NT2/D1 (cell line): ENCODE results near the gene CIAO1.
A peak's percentile ranks its signal among the peaks of the same experiment; 100 is the strongest.

ENCODE experiments used
- DNase-seq: peaks from one replicate; pipeline ENCODE4 v3.0.0-alpha.2; 2011; ENCODE audit warnings: low read depth, low spot score
- H3K27me3 ChIP-seq: 2 replicates; pipeline ENCODE4 v1.6.0; 2011; ENCODE audit warnings: mild to moderate bottlenecking; ENCODE audit not compliant: insufficient read length, insufficient read depth
- H3K36me3 ChIP-seq: 2 replicates; pipeline ENCODE4 v1.6.1; 2011; ENCODE audit warnings: mild to moderate bottlenecking, low read length, mixed read lengths; ENCODE audit not compliant: insufficient read depth, insufficient read length
- H3K4me1 ChIP-seq: 2 replicates; pipeline ENCODE4 v1.5.1; 2011; ENCODE audit not compliant: insufficient read depth, insufficient read length
- H3K4me3 ChIP-seq: 2 replicates; pipeline ENCODE4 v1.5.1; 2011; ENCODE audit warnings: low read depth; ENCODE audit not compliant: insufficient read length
- H3K9ac ChIP-seq: 2 replicates; pipeline ENCODE4 v1.6.0; 2011; ENCODE audit warnings: low read depth; ENCODE audit not compliant: insufficient read length
- H3K9me3 ChIP-seq: 2 replicates; pipeline ENCODE4 v1.5.1; 2011; ENCODE audit warnings: mild to moderate bottlenecking, low read length; ENCODE audit not compliant: insufficient read depth
- SUZ12 ChIP-seq: IDR thresholded peaks from 2 replicates; pipeline ENCODE4 v1.6.1; 2011; ENCODE audit not compliant: insufficient read length, insufficient read depth; ENCODE audit errors: extremely low read depth
- YY1 ChIP-seq: IDR thresholded peaks from 2 replicates; pipeline ENCODE4 v1.6.1; 2011; ENCODE audit not compliant: insufficient read length, insufficient read depth
- ZNF274 ChIP-seq: IDR thresholded peaks from 2 replicates; pipeline ENCODE4 v1.6.1; 2011; ENCODE audit warnings: mild to moderate bottlenecking, low read depth, low read length

Gene CIAO1

DNA sequence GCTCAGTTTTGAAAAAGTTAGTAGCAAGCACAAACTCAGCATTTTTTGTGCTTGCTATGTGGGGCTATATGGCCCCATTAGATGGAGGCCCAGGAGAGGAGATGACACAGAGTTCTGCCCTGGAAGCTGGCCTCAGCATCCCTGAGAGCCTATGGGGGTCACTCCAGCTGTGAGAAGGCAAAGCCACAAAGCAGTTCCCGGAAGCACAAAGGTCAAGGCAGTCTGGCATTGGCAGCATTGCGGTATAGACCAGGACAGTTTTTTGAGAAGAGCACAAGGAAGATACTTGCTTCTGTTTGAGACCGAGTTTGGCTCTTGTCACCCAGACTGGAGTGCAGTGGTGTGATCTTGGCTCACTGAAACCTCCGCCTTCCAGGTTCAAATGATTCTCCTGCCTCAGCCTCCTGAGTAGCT is 51.6 kb downstream of the CIAO1 start:
- no peak for DNase-seq
- H3K9ac ChIP-seq = no peak overlapping the region
- TF ChIP-seq SUZ12 = no peak
- no peak for TF ChIP-seq YY1

DNA sequence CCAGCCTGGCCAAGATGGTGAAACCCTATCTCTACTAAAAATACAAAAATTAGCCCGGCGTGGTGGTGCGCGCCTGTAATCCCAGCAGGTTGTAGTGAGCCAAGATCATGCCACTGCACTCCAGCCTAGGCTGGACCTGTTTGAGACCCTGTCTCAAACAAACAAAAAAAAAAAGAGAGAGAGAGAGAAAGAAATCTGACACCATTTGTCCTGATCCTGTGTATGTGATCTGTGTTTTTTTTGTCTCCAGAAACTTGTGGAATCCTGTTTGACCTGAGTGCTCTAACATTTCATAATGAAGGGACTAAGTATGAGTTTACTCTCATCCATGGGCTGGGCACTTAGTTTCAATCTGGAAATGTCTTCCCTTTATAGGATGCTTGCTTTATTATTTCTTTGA is 52.7 kb downstream of the CIAO1 start:
- DNase-seq = no peak
- no peak overlapping the region for H3K9ac ChIP-seq
- peaks cover 7% of the 10 kb centered on the region for H3K4me1 ChIP-seq
- H3K27me3 ChIP-seq = peaks cover 47% of the 10 kb centered on the region
- no peaks in the 10 kb centered on the region for H3K36me3 ChIP-seq
- no peak overlapping the region for H3K4me3 ChIP-seq
- H3K9me3 ChIP-seq = no peaks in the 10 kb centered on the region; the same call in 1 of the 2 replicates
- no peak for TF ChIP-seq YY1
- TF ChIP-seq ZNF274 = no peak
- TF ChIP-seq SUZ12 = no peak

More for the DNA sequence above, 51.6 kb downstream of the CIAO1 start:
- no peak overlapping the region for H3K4me3 ChIP-seq
- peaks cover 36% of the 10 kb centered on the region for H3K27me3 ChIP-seq
- no peaks in the 10 kb centered on the region for H3K36me3 ChIP-seq
- no peaks in the 10 kb centered on the region; the same call in 1 of the 2 replicates for H3K9me3 ChIP-seq
- peaks cover 7% of the 10 kb centered on the region for H3K4me1 ChIP-seq

DNA sequence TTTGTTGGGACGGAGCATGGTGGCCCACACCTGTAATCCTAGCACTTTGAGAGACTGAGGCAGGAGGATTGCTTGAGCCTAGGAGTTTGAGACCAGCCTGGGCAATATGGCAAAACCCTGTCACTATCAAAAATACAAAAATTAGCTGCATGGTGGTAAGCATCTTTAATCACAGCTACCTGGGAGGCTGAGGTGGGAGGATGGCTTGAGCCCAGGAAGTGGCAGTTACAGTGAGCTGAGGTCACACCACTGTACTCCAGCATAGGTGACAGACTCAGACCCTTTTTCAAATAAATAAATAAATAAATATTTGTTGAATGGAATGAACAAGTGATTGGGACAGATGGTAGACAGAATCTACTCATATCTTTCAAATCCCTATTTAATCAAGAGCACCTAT is 53.4 kb downstream of the CIAO1 start:
- no peak for DNase-seq
- TF ChIP-seq SUZ12 (no peak), YY1 (no peak), ZNF274 (no peak)
- H3K9ac ChIP-seq = no peak overlapping the region
- H3K9me3 ChIP-seq = no peaks in the 10 kb centered on the region; the same call in 1 of the 2 replicates
- peaks cover 7% of the 10 kb centered on the region for H3K4me1 ChIP-seq
- no peak overlapping the region for H3K4me3 ChIP-seq
- no peaks in the 10 kb centered on the region for H3K36me3 ChIP-seq
- H3K27me3 ChIP-seq = peaks cover 54% of the 10 kb centered on the region

DNA sequence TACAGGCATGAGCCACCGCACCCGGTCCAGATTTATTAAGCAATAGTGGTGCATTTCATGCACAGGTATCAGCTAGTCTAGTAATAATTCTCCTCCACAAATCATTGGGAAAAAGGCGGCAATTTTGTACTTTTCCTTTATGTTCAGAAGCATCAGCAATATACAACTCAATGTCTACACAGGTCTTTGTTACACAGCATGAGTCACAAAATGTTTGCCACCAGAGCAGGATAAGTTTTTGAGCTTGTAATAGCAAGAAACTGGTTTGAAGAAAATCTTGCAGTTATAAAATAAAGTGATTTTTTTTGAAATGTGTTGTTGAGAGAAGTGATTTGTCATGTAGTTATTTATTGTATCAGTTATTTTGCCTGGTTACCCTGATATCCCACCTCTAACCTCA is 54.3 kb downstream of the CIAO1 start:
- TF ChIP-seq SUZ12 (no peak), ZNF274 (no peak), YY1 (no peak)
- H3K36me3 ChIP-seq = no peaks in the 10 kb centered on the region
- no peak overlapping the region for H3K4me3 ChIP-seq
- H3K9ac ChIP-seq = no peak overlapping the region
- DNase-seq = no peak
- peaks cover 5% of the 10 kb centered on the region for H3K4me1 ChIP-seq
- no peaks in the 10 kb centered on the region for H3K9me3 ChIP-seq
- peaks cover 61% of the 10 kb centered on the region for H3K27me3 ChIP-seq

DNA sequence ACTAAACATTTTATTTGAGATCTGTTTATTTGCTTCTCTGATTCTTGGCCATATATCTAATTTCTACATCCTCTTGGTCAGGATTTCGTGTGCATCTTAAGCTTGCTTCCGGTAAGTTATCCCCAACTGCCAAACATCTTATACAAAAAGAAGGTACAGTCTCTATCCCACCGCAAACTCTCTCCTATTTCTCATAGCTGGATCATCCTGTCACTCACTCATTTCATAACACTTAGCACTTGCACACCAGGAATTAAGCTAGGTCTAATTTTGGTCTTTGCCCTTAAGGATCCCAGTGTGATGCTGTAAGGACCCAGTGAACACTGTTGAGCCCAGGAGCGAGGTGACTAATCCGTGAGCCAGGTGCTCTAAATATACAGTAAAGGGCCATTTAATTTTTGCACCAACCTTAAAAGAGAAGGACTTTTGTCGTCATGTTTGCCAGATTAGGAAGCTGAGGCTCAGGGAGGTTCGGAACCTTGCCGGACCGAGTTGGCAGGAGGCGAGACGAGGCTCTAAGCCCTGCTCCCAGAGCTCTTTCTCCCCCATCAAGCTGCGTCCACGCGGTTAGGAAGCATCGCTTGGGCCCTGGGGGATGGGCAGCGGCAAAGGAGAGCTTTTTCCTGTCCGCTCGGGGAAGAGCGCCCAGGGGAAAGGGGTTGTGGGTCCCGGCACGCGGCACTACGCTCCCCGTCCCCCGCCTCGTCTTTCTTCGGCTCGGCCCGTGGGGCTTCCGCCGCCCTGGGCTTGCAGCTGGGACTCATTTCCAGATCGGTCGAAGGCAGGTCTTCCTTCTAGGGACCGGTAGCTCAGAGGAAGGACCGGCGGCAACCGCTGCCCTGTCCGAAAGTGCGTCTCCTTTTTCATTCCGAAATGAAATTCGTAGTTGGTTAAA is 55.0 kb downstream of the CIAO1 start:
- H3K4me1 ChIP-seq = peaks cover 5% of the 10 kb centered on the region
- H3K9ac ChIP-seq = peak overlapping the region; percentile 84
- peaks cover 67% of the 10 kb centered on the region for H3K27me3 ChIP-seq
- no peak for TF ChIP-seq ZNF274
- TF ChIP-seq YY1 = no peak
- no peak for TF ChIP-seq SUZ12
- no peaks in the 10 kb centered on the region for H3K9me3 ChIP-seq
- H3K36me3 ChIP-seq = no peaks in the 10 kb centered on the region
- H3K4me3 ChIP-seq = peak overlapping the region; percentile 62
- DNase-seq = no peak
